Measurements from ENCODE around the gene GPR150.

The GPR150 gene

DNA sequence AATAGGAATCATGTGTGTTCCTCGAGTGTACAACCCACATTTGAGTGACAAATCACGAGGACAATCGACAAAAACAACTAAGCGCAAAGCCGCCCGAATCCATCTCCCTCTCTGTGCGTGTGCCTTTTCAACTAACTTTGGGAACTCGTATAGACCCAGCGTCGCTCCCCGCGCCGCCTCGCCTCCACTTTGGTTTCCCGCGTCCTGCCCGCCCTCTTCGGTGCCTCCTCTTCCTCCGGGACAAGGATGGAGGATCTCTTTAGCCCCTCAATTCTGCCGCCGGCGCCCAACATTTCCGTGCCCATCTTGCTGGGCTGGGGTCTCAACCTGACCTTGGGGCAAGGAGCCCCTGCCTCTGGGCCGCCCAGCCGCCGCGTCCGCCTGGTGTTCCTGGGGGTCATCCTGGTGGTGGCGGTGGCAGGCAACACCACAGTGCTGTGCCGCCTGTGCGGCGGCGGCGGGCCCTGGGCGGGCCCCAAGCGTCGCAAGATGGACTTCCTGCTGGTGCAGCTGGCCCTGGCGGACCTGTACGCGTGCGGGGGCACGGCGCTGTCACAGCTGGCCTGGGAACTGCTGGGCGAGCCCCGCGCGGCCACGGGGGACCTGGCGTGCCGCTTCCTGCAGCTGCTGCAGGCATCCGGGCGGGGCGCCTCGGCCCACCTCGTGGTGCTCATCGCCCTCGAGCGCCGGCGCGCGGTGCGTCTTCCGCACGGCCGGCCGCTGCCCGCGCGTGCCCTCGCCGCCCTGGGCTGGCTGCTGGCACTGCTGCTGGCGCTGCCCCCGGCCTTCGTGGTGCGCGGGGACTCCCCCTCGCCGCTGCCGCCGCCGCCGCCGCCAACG, at the start of gene GPR150:
TSS of gene GPR150 (plus strand) at position 58 of the 840 bp plus-strand sequence. CDS start at position 247, 189 bp downstream.
- Mint-ChIP-seq H3K27me3 (peaks cover 0 to 9% of the 10 kb centered on the region in 2 donors), H3K27ac (peak within 1 kb of the TSS; percentile 26)
- peak; percentile 67 for DNase-seq

GRCh38 chr5:95572016-95572415, 47.9 kb upstream of the GPR150 start:
- no peak overlapping the region for H3K27ac Mint-ChIP-seq
- no peak for DNase-seq
- ATAC-seq (replicated peaks): no peak
- H3K9me3 Mint-ChIP-seq: peaks cover 0 to 3% of the 10 kb centered on the region in 2 donors
- no peaks in the 10 kb centered on the region for H3K4me1 Mint-ChIP-seq
- H3K27me3 Mint-ChIP-seq: no peaks in the 10 kb centered on the region
- H3K36me3 Mint-ChIP-seq: peaks cover 29 to 39% of the 10 kb centered on the region in 2 donors
- H3K4me3 Mint-ChIP-seq: no peak overlapping the region

More for the DNA sequence above, at the start of gene GPR150:
- H3K4me1 Mint-ChIP-seq: peaks cover 13 to 28% of the 10 kb centered on the region in 2 donors
- peak within 1 kb of the TSS; percentile 80 to 82 for H3K4me3 Mint-ChIP-seq
- ATAC-seq (replicated peaks): peak; percentile 80 to 83
- H3K36me3 Mint-ChIP-seq: no peaks in the 10 kb centered on the region
- H3K9me3 Mint-ChIP-seq: no peaks in the 10 kb centered on the region

DNA sequence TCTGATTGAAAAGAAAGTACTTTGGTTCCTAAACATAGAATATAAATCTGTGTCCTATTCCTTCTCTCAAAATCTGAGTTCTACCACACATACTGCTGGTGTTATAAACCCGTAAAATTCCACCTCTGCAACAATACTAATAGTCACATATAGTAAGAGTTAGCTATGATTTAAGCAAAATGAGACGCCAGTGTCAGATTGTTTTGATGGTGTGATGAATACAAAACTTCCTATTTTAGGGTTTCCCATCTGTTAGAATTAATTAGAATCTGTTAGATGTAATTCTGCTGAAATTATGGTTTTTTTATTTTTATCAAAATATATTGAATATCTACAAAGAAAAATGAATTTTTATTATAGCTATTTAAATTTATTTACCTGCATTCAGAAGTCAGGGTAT, 38.3 kb upstream of the GPR150 start:
- no peak for DNase-seq
- Mint-ChIP-seq H3K4me3 (no peak overlapping the region), H3K27me3 (no peaks in the 10 kb centered on the region), H3K36me3 (peaks cover 10 to 27% of the 10 kb centered on the region in 2 donors), H3K9me3 (peaks cover 0 to 4% of the 10 kb centered on the region in 2 donors), H3K27ac (no peak overlapping the region), H3K4me1 (no peaks in the 10 kb centered on the region)
- no peak for ATAC-seq (replicated peaks)

DNA sequence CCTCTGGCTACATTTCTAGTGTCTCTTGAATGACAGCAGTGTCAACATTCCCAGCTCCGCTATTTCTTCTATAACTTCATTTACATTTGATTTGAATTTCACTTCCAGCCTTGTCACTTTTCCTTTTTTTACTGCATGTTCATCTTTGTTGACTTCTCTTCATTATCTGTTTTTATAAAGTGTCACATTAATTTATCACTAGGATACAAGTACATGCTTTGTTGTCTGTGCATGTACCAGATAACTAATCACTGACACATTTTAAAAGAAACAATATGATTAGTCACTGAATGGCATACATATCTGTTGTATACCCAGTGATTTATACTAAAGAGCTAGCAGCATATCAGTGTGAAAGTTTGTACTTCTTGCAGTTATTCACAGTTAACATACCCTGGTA, 35.9 kb upstream of the GPR150 start:
- Mint-ChIP-seq H3K27ac (no peak overlapping the region), H3K27me3 (no peaks in the 10 kb centered on the region), H3K4me3 (no peak overlapping the region), H3K9me3 (peaks cover 0 to 4% of the 10 kb centered on the region in 2 donors), H3K36me3 (peaks cover 10 to 27% of the 10 kb centered on the region in 2 donors), H3K4me1 (no peaks in the 10 kb centered on the region)
- DNase-seq (no peak), ATAC-seq (replicated peaks) (no peak)

- H3K4me1 Mint-ChIP-seq: peaks cover 0 to 6% of the 10 kb centered on the region in 2 donors
- H3K27me3 Mint-ChIP-seq: no peaks in the 10 kb centered on the region
- no peak for DNase-seq
- H3K36me3 Mint-ChIP-seq: peaks cover 4 to 6% of the 10 kb centered on the region in 2 donors
- H3K9me3 Mint-ChIP-seq: no peaks in the 10 kb centered on the region
- H3K4me3 Mint-ChIP-seq: no peak overlapping the region
- no peak for ATAC-seq (replicated peaks)
- no peak overlapping the region for H3K27ac Mint-ChIP-seq
Measured at GRCh38 chr5:95590880-95591279, 29.0 kb upstream of the GPR150 start.

- H3K4me3 Mint-ChIP-seq: no peak overlapping the region
- H3K27ac Mint-ChIP-seq: no peak overlapping the region
- H3K36me3 Mint-ChIP-seq: peaks cover 4 to 6% of the 10 kb centered on the region in 2 donors
- no peaks in the 10 kb centered on the region for H3K9me3 Mint-ChIP-seq
- H3K4me1 Mint-ChIP-seq: peaks cover 0 to 6% of the 10 kb centered on the region in 2 donors
- ATAC-seq (replicated peaks) (peak; percentile 44 to 70), DNase-seq (no peak)
- no peaks in the 10 kb centered on the region for H3K27me3 Mint-ChIP-seq
Measured at GRCh38 chr5:95591490-95591901, 28.4 kb upstream of the GPR150 start.

- Mint-ChIP-seq H3K27ac (no peak overlapping the region), H3K27me3 (no peaks in the 10 kb centered on the region), H3K9me3 (no peaks in the 10 kb centered on the region), H3K4me1 (peaks cover 0 to under 1% of the 10 kb centered on the region in 2 donors), H3K36me3 (peaks cover 3 to 6% of the 10 kb centered on the region in 2 donors), H3K4me3 (no peak overlapping the region)
- no peak for DNase-seq
- no peak for ATAC-seq (replicated peaks)
Measured at GRCh38 chr5:95595289-95595931, 24.5 kb upstream of the GPR150 start.

- Mint-ChIP-seq H3K9me3 (no peaks in the 10 kb centered on the region), H3K27me3 (no peaks in the 10 kb centered on the region), H3K27ac (no peak overlapping the region), H3K4me3 (no peak overlapping the region), H3K4me1 (no peaks in the 10 kb centered on the region), H3K36me3 (peaks cover 4 to 6% of the 10 kb centered on the region in 2 donors)
- DNase-seq (no peak), ATAC-seq (replicated peaks) (no peak)
Measured at GRCh38 chr5:95599252-95599651, 20.6 kb upstream of the GPR150 start.

DNA sequence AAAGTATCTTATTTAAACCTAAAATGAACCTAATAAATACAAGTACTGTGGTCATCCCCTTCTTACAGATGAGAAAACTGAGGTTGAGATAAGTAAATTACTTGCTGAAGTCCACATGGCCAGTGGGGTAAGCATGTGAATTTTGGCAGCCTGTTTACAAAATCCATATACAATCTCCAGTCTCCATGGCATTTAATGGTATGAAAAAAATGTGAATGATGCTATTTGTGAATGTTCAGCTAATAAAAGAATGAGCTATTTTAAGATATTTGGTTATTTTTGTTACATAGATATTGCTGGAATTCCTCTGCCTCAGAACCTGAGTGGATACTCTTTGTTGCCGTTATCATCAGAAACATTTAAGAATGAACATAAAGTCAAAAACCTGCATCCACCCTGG, 19.3 kb upstream of the GPR150 start:
- ATAC-seq (replicated peaks): no peak
- no peaks in the 10 kb centered on the region for H3K4me1 Mint-ChIP-seq
- H3K9me3 Mint-ChIP-seq: no peaks in the 10 kb centered on the region
- H3K27ac Mint-ChIP-seq: no peak overlapping the region
- H3K4me3 Mint-ChIP-seq: no peak overlapping the region
- no peak for DNase-seq
- H3K36me3 Mint-ChIP-seq: peaks cover 7 to 15% of the 10 kb centered on the region in 2 donors
- no peaks in the 10 kb centered on the region for H3K27me3 Mint-ChIP-seq

GRCh38 chr5:95605786-95606185, 14.1 kb upstream of the GPR150 start:
- H3K36me3 Mint-ChIP-seq: peaks cover 8 to 16% of the 10 kb centered on the region in 2 donors
- no peaks in the 10 kb centered on the region for H3K4me1 Mint-ChIP-seq
- no peaks in the 10 kb centered on the region for H3K9me3 Mint-ChIP-seq
- DNase-seq (no peak), ATAC-seq (replicated peaks) (no peak)
- no peaks in the 10 kb centered on the region for H3K27me3 Mint-ChIP-seq
- H3K4me3 Mint-ChIP-seq: no peak overlapping the region
- H3K27ac Mint-ChIP-seq: no peak overlapping the region

- peaks cover 8 to 16% of the 10 kb centered on the region in 2 donors for H3K36me3 Mint-ChIP-seq
- H3K4me1 Mint-ChIP-seq: no peaks in the 10 kb centered on the region
- ATAC-seq (replicated peaks) (no peak), DNase-seq (no peak)
- no peak overlapping the region for H3K4me3 Mint-ChIP-seq
- H3K9me3 Mint-ChIP-seq: no peaks in the 10 kb centered on the region
- no peaks in the 10 kb centered on the region for H3K27me3 Mint-ChIP-seq
- H3K27ac Mint-ChIP-seq: no peak overlapping the region
Measured at GRCh38 chr5:95606419-95606818, 13.5 kb upstream of the GPR150 start.

DNA sequence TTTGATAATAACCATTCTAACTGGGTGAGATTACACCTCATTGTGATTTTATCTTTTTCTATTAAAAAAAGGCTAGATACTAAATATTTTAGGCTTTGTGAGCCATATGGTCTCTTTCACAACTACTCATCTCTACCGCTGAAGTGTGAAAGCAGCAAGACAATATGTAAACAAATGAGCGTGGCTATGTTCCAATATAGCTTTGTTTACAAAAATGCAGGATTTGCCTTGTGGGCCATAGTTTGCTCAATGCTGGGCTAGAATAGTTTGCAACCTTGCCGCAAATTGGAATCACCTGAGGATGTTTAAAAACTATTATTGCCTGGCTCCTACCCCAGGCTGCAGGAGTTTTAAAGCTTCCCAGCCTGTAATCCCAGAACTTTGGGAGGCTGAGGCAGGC, 10.2 kb upstream of the GPR150 start:
- Mint-ChIP-seq H3K27me3 (no peaks in the 10 kb centered on the region), H3K4me3 (no peak overlapping the region), H3K36me3 (peaks cover 19% of the 10 kb centered on the region in 2 donors), H3K4me1 (peaks cover 0 to 6% of the 10 kb centered on the region in 2 donors), H3K9me3 (peaks cover 6 to 7% of the 10 kb centered on the region in 2 donors), H3K27ac (no peak overlapping the region)
- ATAC-seq (replicated peaks) (no peak), DNase-seq (no peak)

DNA sequence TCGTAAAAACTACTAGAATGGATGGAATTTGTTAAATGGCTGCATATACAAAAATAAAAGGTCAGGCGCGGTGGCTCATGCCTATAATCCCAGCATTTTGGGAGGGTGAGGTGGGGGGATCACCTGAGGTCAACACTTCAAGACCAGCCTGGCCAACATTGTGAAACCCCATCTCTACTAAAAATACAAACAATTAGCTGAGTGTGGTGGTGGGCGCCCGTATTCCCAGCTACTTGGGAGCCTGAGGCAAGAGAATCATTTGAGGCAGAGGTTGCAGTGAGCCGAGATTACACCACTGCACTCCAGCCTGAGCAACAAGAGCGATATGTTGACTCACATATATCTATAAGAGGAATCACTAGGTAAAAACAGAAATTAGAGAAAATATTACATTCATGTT, 9.3 kb upstream of the GPR150 start:
- H3K36me3 Mint-ChIP-seq: peaks cover 15 to 16% of the 10 kb centered on the region in 2 donors
- no peak overlapping the region for H3K4me3 Mint-ChIP-seq
- ATAC-seq (replicated peaks) (no peak), DNase-seq (no peak)
- H3K9me3 Mint-ChIP-seq: peaks cover 7 to 8% of the 10 kb centered on the region in 2 donors
- H3K27ac Mint-ChIP-seq: no peak overlapping the region
- H3K4me1 Mint-ChIP-seq: peaks cover 3 to 13% of the 10 kb centered on the region in 2 donors
- no peaks in the 10 kb centered on the region for H3K27me3 Mint-ChIP-seq

DNA sequence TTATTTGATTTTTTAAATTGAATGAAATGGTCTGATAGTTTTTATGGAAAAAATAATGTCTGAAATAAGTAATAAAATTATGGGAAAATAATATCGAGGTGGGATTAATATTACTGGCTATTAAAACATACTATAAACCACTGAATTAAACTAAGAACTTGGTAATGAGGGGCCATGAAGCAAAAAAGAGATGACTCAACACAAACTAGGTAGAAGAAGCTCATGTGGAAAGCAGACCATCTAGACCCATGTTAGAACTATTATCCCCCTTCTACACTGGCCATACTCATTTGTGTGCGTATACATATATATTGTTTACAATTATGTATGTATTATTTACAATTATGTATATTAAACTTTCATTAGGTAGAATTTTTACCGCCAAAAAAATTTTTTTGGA, 8.5 kb upstream of the GPR150 start:
- Mint-ChIP-seq H3K36me3 (peaks cover 13 to 15% of the 10 kb centered on the region in 2 donors), H3K27ac (no peak overlapping the region), H3K27me3 (no peaks in the 10 kb centered on the region), H3K9me3 (peaks cover 7 to 8% of the 10 kb centered on the region in 2 donors), H3K4me3 (no peak overlapping the region), H3K4me1 (peaks cover 3 to 13% of the 10 kb centered on the region in 2 donors)
- DNase-seq (no peak), ATAC-seq (replicated peaks) (no peak)

GRCh38 chr5:95613514-95613913, 6.4 kb upstream of the GPR150 start:
- H3K27ac Mint-ChIP-seq: no peak overlapping the region
- no peak for DNase-seq
- no peak overlapping the region for H3K4me3 Mint-ChIP-seq
- H3K9me3 Mint-ChIP-seq: peaks cover 7 to 8% of the 10 kb centered on the region in 2 donors
- peaks cover 3 to 13% of the 10 kb centered on the region in 2 donors for H3K4me1 Mint-ChIP-seq
- peaks cover 13 to 15% of the 10 kb centered on the region in 2 donors for H3K36me3 Mint-ChIP-seq
- H3K27me3 Mint-ChIP-seq: peaks cover 0 to 5% of the 10 kb centered on the region in 2 donors
- ATAC-seq (replicated peaks): no peak

Data from stimulated activated naive B cell treated with anti-CD40 and anti-IgM and Interleukin-4, amounts not matched to agents 10 μg/mL and 1 μg/mL and 100 μg/mL, for 72 hours (primary cell).